Stomach (tissue), 4 donors: ENCODE data around the gene CDC20B.

Source experiments
- EP300 ChIP-seq: sonication (generic); formaldehyde crosslinking; IDR thresholded peaks from one replicate; pipeline ENCODE4 v1.6.1; 2017; ENCODE audit warnings: antibody characterized with exemption
- POLR2A ChIP-seq, 4 donors: fragments of 450-650 bp; IDR thresholded peaks; one replicate each; pipeline ENCODE4 v1.6.1; 2016; ENCODE audit warnings: antibody characterized with exemption in 4 of 4, control low read depth in 2 of 4, mild to moderate bottlenecking in 1 of 4, moderate library complexity in 1 of 4
- POLR2AphosphoS5 ChIP-seq, 3 donors: sonication (generic); formaldehyde crosslinking; IDR thresholded peaks; one replicate each; pipeline ENCODE4 v1.6.1; 2016; ENCODE audit warnings: antibody characterized with exemption in 3 of 3
- TF ChIP-seq, protein P1 (sequence below), 7 experiments: fragments of 450-650 bp in 4 of 7; fragments of 200-600 bp in 3 of 7; sonication (generic) in 3 of 7; IDR thresholded peaks; one replicate each; pipeline ENCODE4 v1.5.1; 2016 to 2019; ENCODE audit warnings: antibody characterized with exemption in 7 of 7, control low read depth in 2 of 7, mild to moderate bottlenecking in 1 of 7

DNA sequence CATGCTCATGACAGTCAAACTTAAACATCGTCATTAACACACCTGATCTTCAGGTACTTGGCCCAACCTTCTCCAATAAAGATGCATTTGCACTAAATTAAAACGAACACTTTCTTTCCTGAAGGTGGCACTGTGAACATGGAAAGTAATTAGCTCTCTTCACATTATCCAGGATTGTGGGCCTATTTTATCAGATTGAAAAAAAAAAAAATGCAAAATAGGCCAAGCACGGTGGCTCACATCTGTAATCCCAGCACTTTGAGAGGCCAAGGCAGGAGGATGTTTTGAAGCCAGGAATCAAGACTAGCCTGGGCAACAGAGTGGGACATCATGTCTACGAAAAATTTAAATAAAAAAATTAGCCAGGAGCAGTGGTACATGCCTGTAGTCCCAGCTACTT, 14.4 kb upstream of the CDC20B start:
- TF ChIP-seq, protein P1, sequence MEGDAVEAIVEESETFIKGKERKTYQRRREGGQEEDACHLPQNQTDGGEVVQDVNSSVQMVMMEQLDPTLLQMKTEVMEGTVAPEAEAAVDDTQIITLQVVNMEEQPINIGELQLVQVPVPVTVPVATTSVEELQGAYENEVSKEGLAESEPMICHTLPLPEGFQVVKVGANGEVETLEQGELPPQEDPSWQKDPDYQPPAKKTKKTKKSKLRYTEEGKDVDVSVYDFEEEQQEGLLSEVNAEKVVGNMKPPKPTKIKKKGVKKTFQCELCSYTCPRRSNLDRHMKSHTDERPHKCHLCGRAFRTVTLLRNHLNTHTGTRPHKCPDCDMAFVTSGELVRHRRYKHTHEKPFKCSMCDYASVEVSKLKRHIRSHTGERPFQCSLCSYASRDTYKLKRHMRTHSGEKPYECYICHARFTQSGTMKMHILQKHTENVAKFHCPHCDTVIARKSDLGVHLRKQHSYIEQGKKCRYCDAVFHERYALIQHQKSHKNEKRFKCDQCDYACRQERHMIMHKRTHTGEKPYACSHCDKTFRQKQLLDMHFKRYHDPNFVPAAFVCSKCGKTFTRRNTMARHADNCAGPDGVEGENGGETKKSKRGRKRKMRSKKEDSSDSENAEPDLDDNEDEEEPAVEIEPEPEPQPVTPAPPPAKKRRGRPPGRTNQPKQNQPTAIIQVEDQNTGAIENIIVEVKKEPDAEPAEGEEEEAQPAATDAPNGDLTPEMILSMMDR (IDR thresholded peaks at IDR 0.05): peak in 3 of 7 experiments; percentile 5 to 61 (median 13)
- no peak for TF ChIP-seq POLR2A (IDR thresholded peaks at IDR 0.05)
- TF ChIP-seq POLR2AphosphoS5 (IDR thresholded peaks at IDR 0.05): no peak
- TF ChIP-seq EP300: no peak
